Activated T-cell treated with anti-CD3 and anti-CD28 coated beads, Interleukin-2, amount 50 U/mL, for 1 hour (primary cell): Measurements from ENCODE around the gene CTSK.
"Not testable (repeated sequence)": the region's sequence is repeated elsewhere in the genome, so short reads cannot be mapped to it uniquely, and the experiment has no call there.

Experiments used
- DNase-seq: peaks from one replicate; pipeline ENCODE4 v3.0.0-alpha.2; 2020

The CTSK gene

GRCh38 chr1:150808121-150808520, at the start of gene CTSK:
TSS of gene CTSK (minus strand) at chr1:150808260. CDS start at chr1:150806805, 1,455 bp downstream.
- DNase-seq, result no peak

GRCh38 chr1:150852734-150853133, 44.7 kb upstream of the CTSK start:
- DNase-seq, result not testable (repeated sequence)

GRCh38 chr1:150850801-150851362, 42.8 kb upstream of the CTSK start:
- not testable (repeated sequence) for DNase-seq

GRCh38 chr1:150846473-150847146, 38.5 kb upstream of the CTSK start:
- DNase-seq, result no peak

GRCh38 chr1:150843474-150843873, 35.4 kb upstream of the CTSK start:
- no peak for DNase-seq

- no peak for DNase-seq
Measured at GRCh38 chr1:150842964-150843363, 34.9 kb upstream of the CTSK start.

- no peak for DNase-seq
Measured at GRCh38 chr1:150842343-150842742, 34.3 kb upstream of the CTSK start.

- DNase-seq, result no peak
Measured at GRCh38 chr1:150841626-150842025, 33.6 kb upstream of the CTSK start.

- DNase-seq, result not testable (repeated sequence)
Measured at GRCh38 chr1:150840850-150841249, 32.8 kb upstream of the CTSK start.

GRCh38 chr1:150836129-150836773, 28.2 kb upstream of the CTSK start:
- DNase-seq, result no peak

- not testable (repeated sequence) for DNase-seq
Measured at GRCh38 chr1:150833961-150834360, 25.9 kb upstream of the CTSK start.

GRCh38 chr1:150832597-150832996, 24.5 kb upstream of the CTSK start:
- no peak for DNase-seq

- no peak for DNase-seq
Measured at GRCh38 chr1:150829751-150830150, 21.7 kb upstream of the CTSK start.

GRCh38 chr1:150826299-150826698, 18.2 kb upstream of the CTSK start:
- no peak for DNase-seq

GRCh38 chr1:150820730-150821512, 12.9 kb upstream of the CTSK start:
- DNase-seq, result no peak

GRCh38 chr1:150815871-150816270, 7.8 kb upstream of the CTSK start:
- DNase-seq, result no peak

- DNase-seq, result no peak
Measured at GRCh38 chr1:150813028-150813707, 5.1 kb upstream of the CTSK start.

- no peak for DNase-seq
Measured at GRCh38 chr1:150810958-150811659, 3.0 kb upstream of the CTSK start.

- no peak for DNase-seq
Measured at GRCh38 chr1:150809651-150810050, 1.6 kb upstream of the CTSK start.

GRCh38 chr1:150808846-150809245, 786 bp upstream of the CTSK start:
- no peak for DNase-seq

- no peak for DNase-seq
Measured at GRCh38 chr1:150807249-150808023, 624 bp downstream of the CTSK start.
